ENCODE data around the gene CYTL1. TPM values are rescaled to one million over a fixed set of nuclear protein-coding genes. Genes with fewer than 3 reads are reported as not detected.

Gene CYTL1
- total RNA-seq, 6 experiments from 2014 or later: 0.20 TPM; not detected in 5

DNA sequence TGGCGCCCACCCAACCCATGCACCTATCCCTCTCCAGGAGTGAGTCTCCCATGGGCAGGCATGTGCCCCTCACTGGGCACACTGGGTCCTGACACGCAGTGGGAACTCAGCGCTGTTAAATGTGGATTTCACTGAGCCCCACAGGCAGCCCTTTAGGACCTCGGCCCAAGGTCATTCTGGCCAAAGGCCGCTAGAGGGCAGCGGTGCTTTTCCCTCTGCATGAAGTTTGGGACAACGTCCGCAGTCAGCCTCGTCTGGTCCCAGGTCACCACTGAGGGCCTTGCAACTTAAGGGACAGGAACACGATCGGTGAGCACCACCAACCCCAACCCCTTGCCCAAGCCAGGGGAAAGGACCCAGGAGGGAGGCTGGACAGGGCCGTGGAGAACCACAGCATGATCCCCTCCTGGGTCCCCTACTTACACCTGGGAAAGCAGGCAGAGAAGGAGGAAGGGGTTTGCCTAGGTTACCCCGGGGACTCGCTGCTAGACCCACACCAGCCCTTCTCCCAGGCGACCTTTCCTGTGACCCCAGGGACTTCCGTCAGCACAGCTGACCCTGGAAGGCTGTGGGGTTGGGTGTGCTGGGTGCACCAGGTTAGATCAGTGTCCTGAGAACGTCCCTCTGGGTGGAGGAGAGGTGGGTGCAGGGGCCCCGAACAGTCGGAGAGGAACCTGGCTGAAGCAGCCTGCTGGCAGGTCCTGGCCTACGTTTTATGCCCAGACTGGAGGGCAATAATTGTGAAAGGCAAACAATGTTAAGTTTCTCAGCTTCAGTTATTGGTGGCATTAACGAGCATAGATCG lies 24.0 kb downstream of the CYTL1 start:
- peak; percentile 69 to 78 (median 76) for DNase-seq
- Histone ChIP-seq H3K9me3 (no peaks in the 10 kb centered on the region), H3K27me3 (no peaks in the 10 kb centered on the region), H3K27ac (no peak overlapping the region), H3K4me1 (no peaks in the 10 kb centered on the region), H3K36me3 (no peaks in the 10 kb centered on the region), H3K4me3 (no peak overlapping the region)
- intact Hi-C loops (cut with DNase I): no loop called here
- 26% methylated on average over 11 of the region's 22 CpGs for WGBS (ENCODE audit: insufficient coverage, low coverage, low lambda C conversion rate, missing lambda C conversion rate)
- peak; percentile 91 to 97 (median 92) for ATAC-seq
- TF ChIP-seq CTCF (IDR thresholded peaks at IDR 0.05) (peak; percentile 76 to 90 (median 87)), POLR2A (IDR thresholded peaks at IDR 0.05) (no peak)

- peak in 1 of 4 donors; percentile 15 for ATAC-seq
- intact Hi-C loops (cut with DNase I): no loop called here
- 39% methylated on average over 12 of the region's 18 CpGs for WGBS (ENCODE audit: insufficient coverage, low coverage, low lambda C conversion rate, missing lambda C conversion rate)
Measured at GRCh38 chr4:4994312-4995097, 24.8 kb downstream of the CYTL1 start.

GRCh38 chr4:4992833-4993232 lies 26.4 kb downstream of the CYTL1 start:
- Histone ChIP-seq H3K9me3 (no peaks in the 10 kb centered on the region), H3K27me3 (no peaks in the 10 kb centered on the region), H3K36me3 (no peaks in the 10 kb centered on the region), H3K27ac (no peak overlapping the region), H3K4me3 (no peak overlapping the region), H3K4me1 (no peaks in the 10 kb centered on the region)
- 54% methylated on average over 5 of the region's 5 CpGs for WGBS (ENCODE audit: insufficient coverage, low coverage, low lambda C conversion rate, missing lambda C conversion rate)
- DNase-seq (no peak), ATAC-seq (no peak)
- TF ChIP-seq POLR2A (IDR thresholded peaks at IDR 0.05) (no peak), CTCF (IDR thresholded peaks at IDR 0.05) (no peak)
- intact Hi-C loops (cut with DNase I): no loop called here

More at GRCh38 chr4:4994312-4995097, 24.8 kb downstream of the CYTL1 start:
- Histone ChIP-seq H3K27me3 (no peaks in the 10 kb centered on the region), H3K27ac (no peak overlapping the region), H3K4me1 (no peaks in the 10 kb centered on the region), H3K4me3 (no peak overlapping the region), H3K9me3 (no peaks in the 10 kb centered on the region), H3K36me3 (no peaks in the 10 kb centered on the region)
- DNase-seq: no peak
- TF ChIP-seq POLR2A (IDR thresholded peaks at IDR 0.05) (no peak), CTCF (IDR thresholded peaks at IDR 0.05) (no peak)

DNA sequence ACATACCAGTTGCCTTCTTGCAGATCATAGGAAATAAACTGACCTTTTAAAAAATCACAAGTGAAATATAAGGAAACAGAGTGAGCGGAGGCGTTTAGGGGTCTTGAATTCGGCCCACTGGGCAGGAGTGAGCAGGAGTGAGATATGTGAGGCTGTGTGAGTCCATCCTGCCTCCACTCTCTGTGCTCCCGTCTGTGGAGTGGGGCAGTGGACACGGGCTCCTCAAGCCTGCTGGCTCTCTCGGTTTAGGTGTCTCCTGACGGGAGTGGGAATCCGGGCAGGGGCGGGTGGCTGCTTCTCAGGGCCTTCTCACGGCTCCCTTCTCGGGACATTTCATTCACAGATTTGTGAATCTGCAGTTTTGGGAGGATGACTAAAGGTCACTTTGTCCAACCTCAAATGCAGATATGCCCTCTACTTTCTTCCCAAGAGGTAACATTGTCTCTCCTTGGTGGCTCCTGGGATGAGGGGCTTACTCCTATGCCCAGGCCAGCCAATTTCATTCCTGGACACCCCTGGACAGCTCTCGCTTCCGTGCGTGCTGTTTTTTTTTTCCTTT lies 27.6 kb downstream of the CYTL1 start:
- WGBS (ENCODE audit: insufficient coverage, low coverage, low lambda C conversion rate, missing lambda C conversion rate): 82% methylated on average over 6 of the region's 14 CpGs
- Histone ChIP-seq H3K27ac (no peak overlapping the region), H3K36me3 (no peaks in the 10 kb centered on the region), H3K4me3 (no peak overlapping the region), H3K27me3 (no peaks in the 10 kb centered on the region), H3K9me3 (no peaks in the 10 kb centered on the region), H3K4me1 (no peaks in the 10 kb centered on the region)
- DNase-seq: no peak
- no peak for ATAC-seq
- intact Hi-C loops (cut with DNase I): no loop called here
- TF ChIP-seq POLR2A (IDR thresholded peaks at IDR 0.05) (no peak), CTCF (IDR thresholded peaks at IDR 0.05) (no peak)

Data from right lobe of liver (tissue), 6 donors.